ENCODE data around the gene POM121C.
"Not testable (repeated sequence)": the region's sequence is repeated elsewhere in the genome, so short reads cannot be mapped to it uniquely, and the experiment has no call there.

Gene POM121C

DNA sequence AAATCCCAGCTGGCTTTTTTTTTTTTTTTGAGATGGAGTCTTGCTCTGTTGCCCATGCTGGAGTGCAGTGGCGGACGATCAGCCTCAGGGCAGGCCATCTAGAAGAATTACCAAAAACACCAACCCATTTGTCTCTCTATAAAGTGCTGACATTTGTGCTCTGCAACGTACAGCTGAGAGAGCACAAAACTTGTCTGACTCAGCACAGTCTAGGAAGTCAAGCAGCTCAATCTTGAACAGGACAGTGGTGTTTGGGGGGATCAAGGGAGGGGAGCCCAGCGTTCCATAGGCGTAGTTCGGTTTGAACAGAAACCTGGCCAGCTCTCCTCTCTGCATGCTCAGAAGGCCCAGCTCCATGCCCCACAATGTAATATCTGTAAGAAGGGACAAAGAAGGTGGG lies 92.9 kb downstream of the POM121C start:
- DNase-seq (ENCODE audit: low read depth) = not testable (repeated sequence)

DNA sequence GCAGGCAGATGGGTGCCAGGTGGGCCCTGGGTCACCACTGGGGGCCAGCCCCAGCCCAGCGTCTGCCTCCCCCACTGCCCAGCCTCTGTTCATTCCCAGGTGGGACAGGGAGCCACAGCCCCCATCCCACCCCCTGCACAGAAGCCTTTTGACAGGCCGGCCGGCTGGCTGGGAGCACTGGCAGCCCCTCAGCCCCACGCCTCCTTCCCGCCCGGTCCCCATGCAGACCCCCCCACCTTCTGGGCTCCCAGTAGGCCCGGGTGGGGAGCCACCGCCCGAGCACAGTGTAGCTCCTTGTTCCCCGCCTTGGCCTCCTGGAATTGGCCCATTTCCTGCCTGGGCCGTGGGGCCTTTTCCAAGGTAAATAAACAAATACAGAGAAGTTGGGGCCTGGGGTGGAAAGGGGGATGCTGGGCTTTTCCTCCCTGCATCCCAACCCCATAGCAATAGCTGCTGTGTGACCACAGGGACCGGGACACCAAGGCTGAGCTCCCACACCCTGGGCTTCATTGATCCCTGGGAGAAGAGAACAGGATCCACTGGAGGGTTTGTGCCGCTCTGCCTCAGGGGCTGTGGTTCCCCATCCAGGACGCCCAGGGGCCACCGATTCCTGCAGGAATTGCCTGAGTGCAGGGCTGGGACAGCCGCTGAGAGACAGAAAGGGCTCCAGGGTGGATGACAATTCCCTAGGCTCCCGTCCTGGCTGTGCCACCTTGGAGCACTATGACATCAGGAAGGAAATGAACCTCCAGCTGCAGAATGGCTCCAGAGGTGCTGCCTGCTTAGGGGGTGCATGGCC lies 111.4 kb downstream of the POM121C start:
- DNase-seq (ENCODE audit: low read depth) = not testable (repeated sequence)

DNA sequence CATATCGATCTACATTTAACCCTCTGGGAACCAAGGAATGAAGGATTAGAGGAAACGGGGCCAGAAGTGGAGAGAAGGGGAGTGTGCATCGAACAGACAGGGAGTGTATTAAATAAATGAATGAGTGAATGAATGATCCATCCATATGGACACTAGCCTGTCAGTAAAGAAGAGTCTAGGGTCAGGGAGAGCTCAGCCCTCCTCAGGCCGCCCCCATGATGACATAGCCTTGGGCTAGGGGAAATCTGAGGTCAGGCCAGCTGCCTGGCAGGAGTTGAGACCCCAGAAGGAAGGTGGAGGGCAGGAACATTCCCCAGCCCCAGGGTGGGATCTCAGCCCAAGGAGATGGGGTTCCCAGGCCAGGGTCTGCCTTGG lies 112.0 kb downstream of the POM121C start:
- not testable (repeated sequence) for DNase-seq (ENCODE audit: low read depth)

DNA sequence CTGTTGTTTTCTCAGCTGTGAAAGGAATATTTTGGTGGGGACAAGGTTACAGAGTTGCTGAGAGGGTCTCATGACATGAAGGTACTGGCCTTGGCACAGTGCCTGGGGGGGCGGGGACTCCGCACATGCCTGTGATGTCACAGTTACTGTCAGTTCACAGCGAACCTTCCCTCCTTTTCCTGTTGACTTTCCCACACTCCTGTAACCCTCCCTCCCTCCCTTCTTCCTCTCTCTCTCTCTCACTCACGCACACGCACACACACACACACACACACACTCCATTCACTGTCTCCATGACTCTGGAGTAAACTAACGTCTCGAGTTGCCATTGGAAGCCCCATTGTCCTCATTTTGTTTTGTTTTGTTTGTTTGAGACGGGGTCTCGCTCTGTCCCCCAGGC lies 118.8 kb downstream of the POM121C start:
- not testable (repeated sequence) for DNase-seq (ENCODE audit: low read depth)

Data from iris pigment epithelial cell (primary cell).